GM23338 (cell line): ENCODE results near the gene SLC7A5.
A peak's percentile ranks its signal among the peaks of the same experiment; 100 is the strongest.

Experiments used
- CREB1 ChIP-seq: fragments of 250-450 bp; sonication (Bioruptor Pico); IDR thresholded peaks from 2 replicates; pipeline ENCODE4 v1.5.0; 2020; ENCODE audit warnings: low read depth, mild to moderate bottlenecking, moderate library complexity
- CTCF ChIP-seq, 2 experiments: fragments of 200-600 bp in 1 of 2; sonication (generic) in 1 of 2; conservative IDR thresholded peaks; 2 replicates each; pipeline versions ENCODE4 v1.5.1 to v1.6.1; 2016 to 2017; ENCODE audit warnings: antibody characterized with exemption in 2 of 2, low read depth in 2 of 2, mild to moderate bottlenecking in 2 of 2, moderate library complexity in 1 of 2
- ETS1 ChIP-seq: IDR thresholded peaks from 2 replicates; pipeline ENCODE4 v1.6.1; 2016; ENCODE audit warnings: antibody characterized with exemption
- EZH2 ChIP-seq: fragments of 200-600 bp; sonication (generic); IDR thresholded peaks from one replicate; pipeline ENCODE4 v1.8.0; 2017; ENCODE audit warnings: antibody characterized with exemption, mild to moderate bottlenecking, low read depth; ENCODE audit not compliant: unreplicated experiment
- EZH2phosphoT487 ChIP-seq: fragments of 200-600 bp; sonication (generic); IDR thresholded peaks from one replicate; pipeline ENCODE4 v1.8.1; 2018; ENCODE audit warnings: antibody characterized with exemption; ENCODE audit not compliant: unreplicated experiment
- JUNB ChIP-seq: IDR thresholded peaks from one replicate; pipeline ENCODE4 v1.6.1; 2016; ENCODE audit warnings: antibody characterized with exemption; ENCODE audit not compliant: unreplicated experiment
- POLR2AphosphoS5 ChIP-seq: IDR thresholded peaks from 2 replicates; pipeline ENCODE4 v1.6.1; 2016; ENCODE audit warnings: antibody characterized with exemption, low read depth
- REST ChIP-seq: IDR thresholded peaks from one replicate; pipeline ENCODE4 v1.6.1; 2018; ENCODE audit warnings: antibody characterized with exemption; ENCODE audit not compliant: unreplicated experiment
- ZNF114 ChIP-seq: fragments of 250-450 bp; sonication (Bioruptor Pico); IDR thresholded peaks from 2 replicates; pipeline ENCODE4 v1.5.0; 2020; ENCODE audit warnings: mild to moderate bottlenecking, moderate library complexity
- ZNF331 ChIP-seq: fragments of 250-450 bp; sonication (Bioruptor Pico); IDR thresholded peaks from 2 replicates; pipeline ENCODE4 v1.5.0; 2020; ENCODE audit warnings: low read depth, mild to moderate bottlenecking, moderate library complexity

GRCh38 chr16:87847467-87847784 lies 21.9 kb downstream of the SLC7A5 start:
- peak; percentile 17; the same call in 1 of the 2 replicates for TF ChIP-seq POLR2AphosphoS5
- TF ChIP-seq CTCF (conservative IDR thresholded peaks at IDR 0.05; ENCODE audit: low read depth in 2 of 2): no peak
- no peak for TF ChIP-seq ETS1
- no peak for TF ChIP-seq EZH2phosphoT487
- no peak for TF ChIP-seq EZH2
- no peak for TF ChIP-seq JUNB
- TF ChIP-seq REST: no peak
- no peak for TF ChIP-seq CREB1 (CRISPR knock-in tag)
- no peak for TF ChIP-seq ZNF331 (CRISPR knock-in tag)
- no peak for TF ChIP-seq ZNF114 (CRISPR knock-in tag)
